HL-60 (cell line): ENCODE results near the gene DYRK3.

Experiments used
- POLR2AphosphoS5 ChIP-seq: IDR thresholded peaks from 2 replicates; pipeline ENCODE4 v1.6.1; 2012; ENCODE audit warnings: low read depth
- TF ChIP-seq, protein P1 (sequence below): IDR thresholded peaks from one replicate; pipeline ENCODE4 v1.5.1; 2011; ENCODE audit warnings: low read length, control low read depth, inconsistent platforms; ENCODE audit not compliant: insufficient read depth
- TF ChIP-seq, protein P2 (sequence below): IDR thresholded peaks from 2 replicates; pipeline ENCODE4 v1.6.1; 2012; ENCODE audit warnings: low read depth; ENCODE audit not compliant: insufficient replicate concordance

DNA sequence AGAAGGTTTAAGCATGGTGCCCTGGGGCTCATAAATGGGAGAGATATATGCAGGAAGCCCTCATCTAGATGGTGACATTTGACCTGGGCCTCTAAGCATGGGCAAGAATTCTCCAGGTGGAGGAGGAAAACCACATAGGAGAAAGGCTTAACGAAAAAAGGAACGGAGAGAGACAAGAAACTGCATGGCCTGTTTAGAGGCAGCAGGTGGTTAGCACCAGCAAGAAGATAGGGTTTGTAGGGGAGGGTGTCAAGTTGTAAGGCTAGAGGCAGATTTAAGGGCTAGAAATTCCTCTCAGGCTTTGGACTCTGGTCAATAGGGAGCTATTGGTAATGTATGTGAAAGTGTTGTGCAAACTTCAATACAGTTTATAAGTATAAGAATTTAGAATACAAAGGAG, 41.2 kb downstream of the DYRK3 start:
- TF ChIP-seq, protein P1, sequence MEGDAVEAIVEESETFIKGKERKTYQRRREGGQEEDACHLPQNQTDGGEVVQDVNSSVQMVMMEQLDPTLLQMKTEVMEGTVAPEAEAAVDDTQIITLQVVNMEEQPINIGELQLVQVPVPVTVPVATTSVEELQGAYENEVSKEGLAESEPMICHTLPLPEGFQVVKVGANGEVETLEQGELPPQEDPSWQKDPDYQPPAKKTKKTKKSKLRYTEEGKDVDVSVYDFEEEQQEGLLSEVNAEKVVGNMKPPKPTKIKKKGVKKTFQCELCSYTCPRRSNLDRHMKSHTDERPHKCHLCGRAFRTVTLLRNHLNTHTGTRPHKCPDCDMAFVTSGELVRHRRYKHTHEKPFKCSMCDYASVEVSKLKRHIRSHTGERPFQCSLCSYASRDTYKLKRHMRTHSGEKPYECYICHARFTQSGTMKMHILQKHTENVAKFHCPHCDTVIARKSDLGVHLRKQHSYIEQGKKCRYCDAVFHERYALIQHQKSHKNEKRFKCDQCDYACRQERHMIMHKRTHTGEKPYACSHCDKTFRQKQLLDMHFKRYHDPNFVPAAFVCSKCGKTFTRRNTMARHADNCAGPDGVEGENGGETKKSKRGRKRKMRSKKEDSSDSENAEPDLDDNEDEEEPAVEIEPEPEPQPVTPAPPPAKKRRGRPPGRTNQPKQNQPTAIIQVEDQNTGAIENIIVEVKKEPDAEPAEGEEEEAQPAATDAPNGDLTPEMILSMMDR, result no peak
- no peak for TF ChIP-seq POLR2AphosphoS5
- TF ChIP-seq, protein P2, sequence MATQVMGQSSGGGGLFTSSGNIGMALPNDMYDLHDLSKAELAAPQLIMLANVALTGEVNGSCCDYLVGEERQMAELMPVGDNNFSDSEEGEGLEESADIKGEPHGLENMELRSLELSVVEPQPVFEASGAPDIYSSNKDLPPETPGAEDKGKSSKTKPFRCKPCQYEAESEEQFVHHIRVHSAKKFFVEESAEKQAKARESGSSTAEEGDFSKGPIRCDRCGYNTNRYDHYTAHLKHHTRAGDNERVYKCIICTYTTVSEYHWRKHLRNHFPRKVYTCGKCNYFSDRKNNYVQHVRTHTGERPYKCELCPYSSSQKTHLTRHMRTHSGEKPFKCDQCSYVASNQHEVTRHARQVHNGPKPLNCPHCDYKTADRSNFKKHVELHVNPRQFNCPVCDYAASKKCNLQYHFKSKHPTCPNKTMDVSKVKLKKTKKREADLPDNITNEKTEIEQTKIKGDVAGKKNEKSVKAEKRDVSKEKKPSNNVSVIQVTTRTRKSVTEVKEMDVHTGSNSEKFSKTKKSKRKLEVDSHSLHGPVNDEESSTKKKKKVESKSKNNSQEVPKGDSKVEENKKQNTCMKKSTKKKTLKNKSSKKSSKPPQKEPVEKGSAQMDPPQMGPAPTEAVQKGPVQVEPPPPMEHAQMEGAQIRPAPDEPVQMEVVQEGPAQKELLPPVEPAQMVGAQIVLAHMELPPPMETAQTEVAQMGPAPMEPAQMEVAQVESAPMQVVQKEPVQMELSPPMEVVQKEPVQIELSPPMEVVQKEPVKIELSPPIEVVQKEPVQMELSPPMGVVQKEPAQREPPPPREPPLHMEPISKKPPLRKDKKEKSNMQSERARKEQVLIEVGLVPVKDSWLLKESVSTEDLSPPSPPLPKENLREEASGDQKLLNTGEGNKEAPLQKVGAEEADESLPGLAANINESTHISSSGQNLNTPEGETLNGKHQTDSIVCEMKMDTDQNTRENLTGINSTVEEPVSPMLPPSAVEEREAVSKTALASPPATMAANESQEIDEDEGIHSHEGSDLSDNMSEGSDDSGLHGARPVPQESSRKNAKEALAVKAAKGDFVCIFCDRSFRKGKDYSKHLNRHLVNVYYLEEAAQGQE, result no peak
